ENCODE measurements around the gene GREM1. TPM values are rescaled to one million over a fixed set of nuclear protein-coding genes. Genes with fewer than 3 reads are reported as not detected.

GREM1 gene
- total and polyA plus RNA-seq, 2 of the 8 experiments (the other 6 are each of a cell fraction or from before 2014, with no cell fraction given): 0.12 to 1.1 TPM

DNA sequence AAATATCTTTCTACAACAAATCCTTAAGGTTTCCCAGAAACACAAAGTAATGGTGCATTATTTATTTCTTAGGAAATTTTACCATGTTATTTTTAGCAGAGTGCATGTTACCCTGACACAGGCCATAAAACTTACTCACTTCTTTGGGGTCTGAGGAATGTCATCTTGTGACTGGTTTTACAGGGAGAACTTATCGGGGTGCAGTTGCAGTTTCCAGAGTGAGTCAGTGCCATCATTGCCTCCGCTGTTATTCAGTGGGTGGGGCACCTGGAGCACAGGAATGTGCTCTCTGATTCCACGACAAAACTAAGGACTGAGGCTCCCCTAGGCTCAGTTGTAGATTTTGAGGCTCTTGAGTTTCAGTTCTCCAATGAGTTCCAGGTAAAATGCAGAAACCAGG is 11.1 kb upstream of the GREM1 start (continued):
- TF ChIP-seq, protein P1, sequence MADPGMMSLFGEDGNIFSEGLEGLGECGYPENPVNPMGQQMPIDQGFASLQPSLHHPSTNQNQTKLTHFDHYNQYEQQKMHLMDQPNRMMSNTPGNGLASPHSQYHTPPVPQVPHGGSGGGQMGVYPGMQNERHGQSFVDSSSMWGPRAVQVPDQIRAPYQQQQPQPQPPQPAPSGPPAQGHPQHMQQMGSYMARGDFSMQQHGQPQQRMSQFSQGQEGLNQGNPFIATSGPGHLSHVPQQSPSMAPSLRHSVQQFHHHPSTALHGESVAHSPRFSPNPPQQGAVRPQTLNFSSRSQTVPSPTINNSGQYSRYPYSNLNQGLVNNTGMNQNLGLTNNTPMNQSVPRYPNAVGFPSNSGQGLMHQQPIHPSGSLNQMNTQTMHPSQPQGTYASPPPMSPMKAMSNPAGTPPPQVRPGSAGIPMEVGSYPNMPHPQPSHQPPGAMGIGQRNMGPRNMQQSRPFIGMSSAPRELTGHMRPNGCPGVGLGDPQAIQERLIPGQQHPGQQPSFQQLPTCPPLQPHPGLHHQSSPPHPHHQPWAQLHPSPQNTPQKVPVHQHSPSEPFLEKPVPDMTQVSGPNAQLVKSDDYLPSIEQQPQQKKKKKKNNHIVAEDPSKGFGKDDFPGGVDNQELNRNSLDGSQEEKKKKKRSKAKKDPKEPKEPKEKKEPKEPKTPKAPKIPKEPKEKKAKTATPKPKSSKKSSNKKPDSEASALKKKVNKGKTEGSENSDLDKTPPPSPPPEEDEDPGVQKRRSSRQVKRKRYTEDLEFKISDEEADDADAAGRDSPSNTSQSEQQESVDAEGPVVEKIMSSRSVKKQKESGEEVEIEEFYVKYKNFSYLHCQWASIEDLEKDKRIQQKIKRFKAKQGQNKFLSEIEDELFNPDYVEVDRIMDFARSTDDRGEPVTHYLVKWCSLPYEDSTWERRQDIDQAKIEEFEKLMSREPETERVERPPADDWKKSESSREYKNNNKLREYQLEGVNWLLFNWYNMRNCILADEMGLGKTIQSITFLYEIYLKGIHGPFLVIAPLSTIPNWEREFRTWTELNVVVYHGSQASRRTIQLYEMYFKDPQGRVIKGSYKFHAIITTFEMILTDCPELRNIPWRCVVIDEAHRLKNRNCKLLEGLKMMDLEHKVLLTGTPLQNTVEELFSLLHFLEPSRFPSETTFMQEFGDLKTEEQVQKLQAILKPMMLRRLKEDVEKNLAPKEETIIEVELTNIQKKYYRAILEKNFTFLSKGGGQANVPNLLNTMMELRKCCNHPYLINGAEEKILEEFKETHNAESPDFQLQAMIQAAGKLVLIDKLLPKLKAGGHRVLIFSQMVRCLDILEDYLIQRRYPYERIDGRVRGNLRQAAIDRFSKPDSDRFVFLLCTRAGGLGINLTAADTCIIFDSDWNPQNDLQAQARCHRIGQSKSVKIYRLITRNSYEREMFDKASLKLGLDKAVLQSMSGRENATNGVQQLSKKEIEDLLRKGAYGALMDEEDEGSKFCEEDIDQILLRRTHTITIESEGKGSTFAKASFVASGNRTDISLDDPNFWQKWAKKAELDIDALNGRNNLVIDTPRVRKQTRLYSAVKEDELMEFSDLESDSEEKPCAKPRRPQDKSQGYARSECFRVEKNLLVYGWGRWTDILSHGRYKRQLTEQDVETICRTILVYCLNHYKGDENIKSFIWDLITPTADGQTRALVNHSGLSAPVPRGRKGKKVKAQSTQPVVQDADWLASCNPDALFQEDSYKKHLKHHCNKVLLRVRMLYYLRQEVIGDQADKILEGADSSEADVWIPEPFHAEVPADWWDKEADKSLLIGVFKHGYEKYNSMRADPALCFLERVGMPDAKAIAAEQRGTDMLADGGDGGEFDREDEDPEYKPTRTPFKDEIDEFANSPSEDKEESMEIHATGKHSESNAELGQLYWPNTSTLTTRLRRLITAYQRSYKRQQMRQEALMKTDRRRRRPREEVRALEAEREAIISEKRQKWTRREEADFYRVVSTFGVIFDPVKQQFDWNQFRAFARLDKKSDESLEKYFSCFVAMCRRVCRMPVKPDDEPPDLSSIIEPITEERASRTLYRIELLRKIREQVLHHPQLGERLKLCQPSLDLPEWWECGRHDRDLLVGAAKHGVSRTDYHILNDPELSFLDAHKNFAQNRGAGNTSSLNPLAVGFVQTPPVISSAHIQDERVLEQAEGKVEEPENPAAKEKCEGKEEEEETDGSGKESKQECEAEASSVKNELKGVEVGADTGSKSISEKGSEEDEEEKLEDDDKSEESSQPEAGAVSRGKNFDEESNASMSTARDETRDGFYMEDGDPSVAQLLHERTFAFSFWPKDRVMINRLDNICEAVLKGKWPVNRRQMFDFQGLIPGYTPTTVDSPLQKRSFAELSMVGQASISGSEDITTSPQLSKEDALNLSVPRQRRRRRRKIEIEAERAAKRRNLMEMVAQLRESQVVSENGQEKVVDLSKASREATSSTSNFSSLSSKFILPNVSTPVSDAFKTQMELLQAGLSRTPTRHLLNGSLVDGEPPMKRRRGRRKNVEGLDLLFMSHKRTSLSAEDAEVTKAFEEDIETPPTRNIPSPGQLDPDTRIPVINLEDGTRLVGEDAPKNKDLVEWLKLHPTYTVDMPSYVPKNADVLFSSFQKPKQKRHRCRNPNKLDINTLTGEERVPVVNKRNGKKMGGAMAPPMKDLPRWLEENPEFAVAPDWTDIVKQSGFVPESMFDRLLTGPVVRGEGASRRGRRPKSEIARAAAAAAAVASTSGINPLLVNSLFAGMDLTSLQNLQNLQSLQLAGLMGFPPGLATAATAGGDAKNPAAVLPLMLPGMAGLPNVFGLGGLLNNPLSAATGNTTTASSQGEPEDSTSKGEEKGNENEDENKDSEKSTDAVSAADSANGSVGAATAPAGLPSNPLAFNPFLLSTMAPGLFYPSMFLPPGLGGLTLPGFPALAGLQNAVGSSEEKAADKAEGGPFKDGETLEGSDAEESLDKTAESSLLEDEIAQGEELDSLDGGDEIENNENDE (IDR thresholded peaks at IDR 0.05; ENCODE audit: insufficient replicate concordance, low read length): no peak
- TF ChIP-seq POU5F1 (IDR thresholded peaks at IDR 0.05; ENCODE audit: low read depth, low read length): no peak
- TF ChIP-seq HDAC2 (IDR thresholded peaks at IDR 0.05; ENCODE audit: borderline replicate concordance in 1 of 2, low read depth in 2 of 2, low read length in 2 of 2): no peak
- TF ChIP-seq KDM1A (IDR thresholded peaks at IDR 0.05; ENCODE audit: borderline replicate concordance, low read length): no peak
- no peak for TF ChIP-seq CBX5 (IDR thresholded peaks at IDR 0.05; ENCODE audit: low read depth, low read length)

All from H1 (cell line).